GM18505 (cell line): ENCODE data around the gene CILP2.

Experiments
- ATAC-seq: cut with Tn5 transposase; IDR thresholded peaks from one replicate; pipeline ENCODE4 v1.9.1; 2021; ENCODE audit not compliant: unreplicated experiment
- POLR2A ChIP-seq: IDR thresholded peaks from 4 replicates; pipeline ENCODE4 v1.6.1; 2011; ENCODE audit warnings: borderline replicate concordance; ENCODE audit not compliant: insufficient read depth, insufficient read length; ENCODE audit errors: extremely low read depth

Gene CILP2

DNA sequence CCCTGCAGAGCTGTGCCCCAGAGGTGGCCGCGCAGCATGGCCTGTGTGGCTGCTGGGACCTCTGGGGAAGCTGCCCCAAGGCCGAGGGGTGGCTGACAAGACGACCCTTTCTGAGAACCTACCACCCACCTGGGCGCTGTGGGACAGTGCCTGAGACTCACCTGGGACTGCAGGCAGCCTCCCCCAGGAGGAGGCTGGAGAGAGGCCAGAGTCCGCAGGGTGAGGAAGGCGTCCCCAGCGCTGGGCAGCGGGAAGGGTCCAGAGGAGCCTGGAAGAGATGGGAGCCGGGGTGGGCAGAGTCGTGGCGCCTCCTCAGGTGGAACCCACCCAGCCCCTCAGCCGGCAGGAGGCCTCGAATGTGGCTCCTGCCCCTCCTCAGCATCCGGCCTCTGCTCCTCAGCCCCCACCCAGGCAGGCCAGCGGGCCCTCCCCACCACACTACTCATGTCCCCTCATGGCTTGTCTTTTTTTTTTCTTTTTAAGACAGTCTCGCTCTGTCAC is 25.3 kb downstream of the CILP2 start:
- no peak for ATAC-seq
- TF ChIP-seq POLR2A: no peak

DNA sequence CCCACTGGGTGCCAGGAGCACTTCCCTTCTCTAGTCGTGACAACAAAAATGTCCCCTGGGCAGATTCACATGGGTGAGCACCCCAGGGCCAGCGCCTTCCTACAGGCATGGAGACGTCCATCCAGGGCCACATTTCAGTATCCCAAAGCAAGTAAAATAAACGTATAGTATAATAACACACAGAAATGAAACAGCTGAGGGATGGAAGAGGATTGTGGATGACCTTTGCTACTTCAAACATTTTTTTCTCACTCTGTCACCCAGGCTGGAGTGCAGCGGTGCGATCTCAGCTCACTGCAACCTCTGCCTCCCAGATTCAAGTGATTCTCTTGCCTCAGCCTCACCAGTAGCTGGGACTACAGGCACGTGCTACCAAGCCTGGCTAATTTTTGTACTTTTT is 28.2 kb downstream of the CILP2 start:
- no peak for ATAC-seq
- TF ChIP-seq POLR2A: no peak

DNA sequence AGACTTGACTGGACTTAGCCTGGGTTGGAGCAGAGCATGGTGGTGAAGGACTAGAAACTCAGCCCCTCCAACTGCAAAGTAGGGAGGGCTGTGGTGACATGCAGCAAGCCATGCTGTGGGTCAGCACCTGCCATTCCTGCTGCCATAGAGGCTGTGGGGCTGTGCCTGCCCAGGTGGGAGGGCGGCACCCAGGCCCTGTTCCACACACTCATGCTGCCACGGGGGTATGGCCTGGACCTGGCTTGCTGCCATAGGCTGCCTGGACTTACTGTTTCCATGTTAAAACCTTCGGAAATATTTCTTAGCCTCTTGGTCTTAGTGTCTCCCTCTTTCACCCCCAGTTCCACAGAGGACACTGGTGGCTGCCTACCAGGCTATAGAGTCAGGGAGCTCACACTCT is 29.3 kb downstream of the CILP2 start:
- no peak for TF ChIP-seq POLR2A
- no peak for ATAC-seq

DNA sequence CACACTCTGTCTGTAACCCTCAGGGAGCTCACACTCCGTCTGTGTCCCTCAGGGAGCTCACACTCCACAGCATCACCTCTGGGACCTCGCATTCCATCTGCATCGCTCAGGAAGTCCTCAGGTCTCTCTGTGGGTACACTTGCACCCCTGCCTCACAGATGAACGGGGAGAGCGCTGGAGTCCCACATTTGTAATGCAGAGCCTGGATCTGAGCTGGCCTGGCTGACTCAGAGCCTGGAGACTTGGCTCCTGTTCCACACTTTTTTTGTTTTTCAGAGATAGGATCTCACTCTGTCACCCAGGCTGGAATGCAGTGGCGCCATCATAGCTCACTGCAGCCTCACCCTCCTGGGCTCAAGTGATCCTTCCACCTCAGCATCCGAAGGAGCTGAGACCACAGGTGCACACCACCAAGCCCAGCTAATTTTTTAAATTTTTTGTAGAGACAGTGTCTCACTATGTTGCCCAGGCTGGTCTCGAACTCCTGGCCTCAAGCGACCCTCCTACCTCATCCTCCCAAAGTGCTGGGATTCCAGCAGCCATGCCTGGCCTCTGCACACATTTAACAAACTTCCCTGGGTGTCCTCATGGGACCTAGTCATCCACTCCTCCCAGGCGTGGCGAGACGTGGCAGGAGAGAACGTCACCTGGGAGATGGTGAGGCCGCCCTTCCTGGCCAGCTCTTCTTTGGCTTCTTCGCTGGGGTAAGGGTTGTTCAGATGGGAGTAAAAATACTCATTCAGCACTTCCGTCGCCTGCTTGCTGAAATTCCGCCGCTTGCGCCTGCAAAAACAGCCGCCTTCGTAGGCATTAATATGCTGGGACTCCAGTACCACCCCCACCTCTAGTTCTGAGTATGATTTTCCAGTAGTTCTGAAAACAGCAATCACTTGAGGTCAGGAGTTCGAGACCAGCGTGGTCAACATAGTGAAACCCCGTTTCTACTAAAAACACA is 31.0 kb downstream of the CILP2 start:
- no peak for TF ChIP-seq POLR2A
- ATAC-seq: no peak

DNA sequence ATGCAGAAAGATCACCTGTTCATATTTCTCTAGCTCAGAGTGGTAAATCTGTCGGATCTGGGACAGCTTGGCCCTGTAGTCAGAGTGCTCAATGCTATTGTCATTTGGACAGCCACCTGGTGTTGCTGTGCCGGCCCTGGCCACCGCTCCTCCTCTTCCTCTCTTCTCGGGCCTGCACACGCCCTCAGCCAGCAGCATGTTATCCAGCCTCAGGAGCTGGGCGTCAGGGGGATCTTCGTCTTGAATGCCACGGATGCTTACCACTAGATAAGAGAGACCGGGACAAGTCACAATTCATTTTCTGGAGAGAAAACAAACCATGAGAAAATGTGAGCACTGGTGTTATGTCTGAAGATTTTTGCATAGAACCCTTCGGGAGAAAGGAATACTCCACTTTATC is 32.5 kb downstream of the CILP2 start:
- no peak for ATAC-seq
- no peak for TF ChIP-seq POLR2A

DNA sequence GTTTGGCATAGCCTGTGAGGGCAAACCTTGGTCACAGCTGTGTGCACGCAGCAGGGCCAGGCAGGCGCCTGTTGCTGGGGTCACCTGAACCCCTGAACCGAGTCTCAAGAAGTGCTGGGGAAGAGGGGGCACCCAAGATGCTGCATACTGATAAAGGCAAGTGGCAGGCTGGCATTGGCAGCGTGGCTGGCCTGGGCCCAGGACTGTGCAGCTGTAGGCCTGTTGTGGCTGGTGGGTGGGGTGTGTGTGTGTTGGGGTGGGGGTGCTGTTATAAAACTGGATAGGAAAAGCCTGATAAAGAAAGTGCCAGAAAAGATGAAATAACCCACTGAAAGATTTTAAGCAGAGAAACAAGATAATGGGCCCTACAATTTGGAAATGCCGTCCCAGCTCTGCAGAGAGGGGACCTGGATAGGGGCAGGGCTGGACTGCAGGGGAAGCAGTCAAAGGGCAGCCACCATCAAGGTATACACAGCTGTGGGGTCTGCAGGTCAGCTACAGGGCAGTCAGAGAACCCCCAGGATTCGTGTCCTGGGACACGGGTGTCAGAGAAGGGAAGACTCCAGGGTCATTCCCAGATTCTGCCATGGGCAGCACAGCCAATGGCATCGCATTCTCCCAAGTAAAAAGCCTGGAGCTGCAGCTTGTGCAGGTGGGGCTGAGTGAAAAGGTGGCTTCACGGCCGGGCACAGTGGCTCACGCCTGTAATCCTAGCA is 33.2 kb downstream of the CILP2 start:
- ATAC-seq: no peak
- no peak for TF ChIP-seq POLR2A

- TF ChIP-seq POLR2A: no peak
- no peak for ATAC-seq
Observed at GRCh38 chr19:19575411-19575810, 37.3 kb downstream of the CILP2 start.

DNA sequence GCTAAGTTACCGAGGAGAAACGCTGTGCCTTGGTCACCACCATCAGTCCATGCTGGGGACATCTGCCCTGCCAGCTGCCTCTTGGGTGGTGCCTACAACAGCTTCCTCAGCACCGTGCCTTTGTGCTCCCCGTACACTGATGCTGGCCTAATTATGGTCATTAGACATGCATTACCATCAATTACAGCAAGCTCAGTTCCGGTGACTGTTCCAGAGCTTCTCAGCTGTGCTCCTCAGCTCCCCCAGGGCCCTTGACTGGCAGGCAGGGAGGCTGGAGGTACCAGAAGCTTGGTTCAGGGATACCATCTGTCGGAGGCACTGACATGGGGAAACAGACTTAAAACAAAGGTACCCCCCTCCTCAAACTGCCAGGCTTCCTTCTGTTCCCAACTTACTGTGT is 40.2 kb downstream of the CILP2 start:
- ATAC-seq: no peak
- TF ChIP-seq POLR2A: no peak

DNA sequence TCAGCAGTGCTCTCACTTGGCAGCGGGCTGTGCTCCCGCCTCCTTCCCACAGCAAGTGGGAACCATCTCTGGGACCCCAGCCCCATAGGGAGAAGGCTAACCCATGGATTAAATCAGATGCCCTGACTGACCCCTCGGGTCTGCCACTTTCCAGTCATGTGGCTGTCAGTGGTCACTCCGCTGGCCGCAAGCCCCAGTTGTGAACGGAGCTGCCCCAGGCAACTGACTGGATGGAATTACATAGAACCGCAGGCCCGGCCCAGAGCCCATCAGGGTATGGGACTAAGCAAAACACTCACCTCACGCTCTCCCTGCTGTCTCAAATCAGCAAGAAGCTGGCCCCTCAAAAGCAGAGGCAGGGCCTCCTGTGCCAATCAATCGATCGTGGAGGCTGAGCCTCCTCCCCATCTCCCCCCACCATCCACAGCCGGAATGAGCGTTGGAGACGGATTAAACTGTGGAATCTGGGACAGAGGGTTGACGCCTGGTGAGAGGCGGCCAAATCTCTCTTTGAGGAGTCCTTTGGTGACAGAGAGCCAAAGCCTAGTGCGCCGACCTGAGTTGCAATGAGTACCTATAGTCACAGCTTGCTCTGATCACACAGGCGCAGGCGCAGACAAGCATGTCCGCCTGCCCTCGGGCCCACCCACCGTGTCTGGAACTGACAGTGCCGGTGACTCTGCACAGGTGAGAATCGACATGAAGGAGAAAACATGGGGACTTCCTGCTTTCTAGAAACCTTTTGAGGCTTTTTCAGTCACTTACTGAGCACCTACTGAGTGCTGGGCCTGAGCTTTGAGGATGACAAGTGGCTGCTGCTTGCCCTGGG is 41.7 kb downstream of the CILP2 start:
- no peak for TF ChIP-seq POLR2A
- no peak for ATAC-seq

- TF ChIP-seq POLR2A: no peak
- no peak for ATAC-seq
Observed at GRCh38 chr19:19580418-19580817, 42.4 kb downstream of the CILP2 start.

GRCh38 chr19:19581391-19581790 is 43.3 kb downstream of the CILP2 start:
- ATAC-seq: no peak
- no peak for TF ChIP-seq POLR2A

DNA sequence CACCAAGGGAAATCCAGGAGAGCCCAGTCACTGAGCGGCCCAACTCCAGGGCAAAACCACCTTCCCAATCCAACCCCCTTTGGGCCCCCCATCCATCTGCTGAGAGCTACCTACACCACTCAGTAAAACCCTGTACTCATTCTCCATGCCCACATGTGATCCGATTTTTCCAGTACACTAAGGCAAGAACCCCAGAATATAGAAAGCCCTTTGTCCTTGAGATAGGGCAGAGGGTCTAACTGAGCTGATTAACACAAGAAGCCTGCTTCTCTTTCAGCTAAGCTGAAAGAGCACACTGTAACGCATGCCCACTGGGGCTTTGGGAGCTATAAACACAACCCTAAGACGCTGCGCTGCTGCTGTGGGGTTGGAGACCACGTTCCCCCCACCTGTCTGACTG is 44.4 kb downstream of the CILP2 start:
- ATAC-seq: no peak
- no peak for TF ChIP-seq POLR2A

DNA sequence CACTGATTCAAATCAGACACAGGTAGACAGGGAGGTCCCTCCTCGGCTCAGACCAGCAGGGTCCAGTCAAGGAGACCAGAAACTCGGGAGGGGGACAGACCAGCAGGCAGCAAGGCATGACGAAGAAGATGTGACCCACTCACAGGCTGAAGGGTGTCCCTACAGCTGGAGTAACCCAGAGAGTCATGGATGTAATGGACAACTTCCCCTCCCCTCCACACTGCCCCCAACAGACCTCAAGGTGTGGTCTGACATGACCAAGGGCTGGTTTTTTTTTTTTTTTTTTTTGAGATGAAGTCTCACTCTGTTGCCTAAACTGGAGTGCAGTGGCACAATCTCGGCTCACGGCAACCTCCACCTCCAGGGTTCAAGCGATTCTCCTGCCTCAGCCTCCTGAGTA is 46.3 kb downstream of the CILP2 start:
- ATAC-seq: no peak
- TF ChIP-seq POLR2A: no peak
